Caco-2 (cell line): ENCODE data around the gene MYT1. TPM values are rescaled to one million over a fixed set of nuclear protein-coding genes. Genes with fewer than 3 reads are reported as not detected.

ENCODE experiments used
- BruUV-seq: library from RNA; stranded (reverse); fragments of 400-500 nt; replicated peaks from 2 replicates; lab custom pipeline; 2021; lab: Mats Ljungman, UMichigan
- CTCF ChIA-PET: fragments of 300-600 bp; sonication (Branson Sonifier 250); formaldehyde crosslinking; loops from one replicate; lab custom pipeline; 2022; ENCODE audit warnings: antibody characterized with exemption; lab: Charles Lee
- POLR2A ChIA-PET: fragments of 300-600 bp; sonication (Branson Sonifier 250); formaldehyde crosslinking; loops from one replicate; lab custom pipeline; 2022; ENCODE audit warnings: antibody characterized with exemption; lab: Charles Lee
- DNase-seq, 2 experiments: peaks; one replicate each; pipeline versions ENCODE4 v3.0.0 to v3.0.0-alpha.2; 2020 to 2022
- H3K27me3 ChIP-seq: replicated peaks from 2 replicates; pipeline ENCODE4 v1.6.0; 2011; ENCODE audit warnings: low read length; ENCODE audit not compliant: control insufficient read depth, insufficient read depth
- H3K36me3 ChIP-seq: 2 replicates; pipeline ENCODE4 v1.5.1; 2011; ENCODE audit warnings: low read length; ENCODE audit not compliant: control insufficient read depth, insufficient read depth
- H3K4me1 ChIP-seq: fragments of 250-450 bp; sonication (Bioruptor Pico); 2 replicates; pipeline ENCODE4 v1.5.1; 2020; ENCODE audit warnings: mild to moderate bottlenecking
- H3K4me3 ChIP-seq: 2 replicates; pipeline ENCODE4 v1.5.1; 2011; ENCODE audit warnings: low read depth, mild to moderate bottlenecking, control low read depth, low read length
- H3K9me3 ChIP-seq: fragments of 250-450 bp; sonication (Bioruptor Pico); 2 replicates; pipeline ENCODE4 v1.5.1; 2020; ENCODE audit warnings: mild to moderate bottlenecking, moderate library complexity
- H3K27ac Mint-ChIP-seq: one replicate; pipeline ENCODE4 v1.8.0; 2022; ENCODE audit warnings: mixed read lengths; ENCODE audit not compliant: unreplicated experiment
- H3K27me3 Mint-ChIP-seq: one replicate; pipeline ENCODE4 v1.8.0; 2022; ENCODE audit warnings: mixed read lengths; ENCODE audit not compliant: insufficient read depth, unreplicated experiment
- H3K36me3 Mint-ChIP-seq: one replicate; pipeline ENCODE4 v1.8.0; 2022; ENCODE audit warnings: mild to moderate bottlenecking, mixed read lengths; ENCODE audit not compliant: insufficient read depth, unreplicated experiment
- H3K4me1 Mint-ChIP-seq: one replicate; pipeline ENCODE4 v1.8.0; 2022; ENCODE audit warnings: low read depth, mixed read lengths; ENCODE audit not compliant: unreplicated experiment
- H3K4me3 Mint-ChIP-seq: one replicate; pipeline ENCODE4 v1.8.0; 2022; ENCODE audit warnings: mild to moderate bottlenecking, moderate library complexity, mixed read lengths; ENCODE audit not compliant: unreplicated experiment
- H3K9me3 Mint-ChIP-seq: one replicate; pipeline ENCODE4 v1.8.0; 2022; ENCODE audit warnings: mixed read lengths; ENCODE audit not compliant: unreplicated experiment
- intact Hi-C: fragments of 100-400 bp; cut with micrococcal nuclease; formaldehyde crosslinking; loops from one replicate; pipeline ENCODE4 v1.10.0; 2022; ENCODE audit not compliant: unreplicated experiment
- total RNA-seq: library from RNA; stranded (reverse); gene quantifications from 2 replicates; pipeline ENCODE4 v1.2.3, GENCODE V29; 2022
- TF ChIP-seq, protein P1 (sequence below), 2 experiments: fragments of 200-600 bp in 1 of 2; IDR thresholded peaks; 1 replicate in 1 of 2; 2 replicates in 1 of 2; pipeline versions ENCODE4 v1.5.1 to v1.8.0; 2011 to 2022; ENCODE audit warnings: antibody characterized with exemption in 1 of 2, control low read depth in 1 of 2, inconsistent platforms in 1 of 2, low read depth in 1 of 2, low read length in 1 of 2, mild to moderate bottlenecking in 1 of 2, moderate library complexity in 1 of 2; ENCODE audit not compliant: insufficient read depth in 1 of 2, severe bottlenecking in 1 of 2, unreplicated experiment in 1 of 2

The MYT1 gene
- total RNA-seq, 1 experiment from 2014 or later: 0.25 TPM

DNA sequence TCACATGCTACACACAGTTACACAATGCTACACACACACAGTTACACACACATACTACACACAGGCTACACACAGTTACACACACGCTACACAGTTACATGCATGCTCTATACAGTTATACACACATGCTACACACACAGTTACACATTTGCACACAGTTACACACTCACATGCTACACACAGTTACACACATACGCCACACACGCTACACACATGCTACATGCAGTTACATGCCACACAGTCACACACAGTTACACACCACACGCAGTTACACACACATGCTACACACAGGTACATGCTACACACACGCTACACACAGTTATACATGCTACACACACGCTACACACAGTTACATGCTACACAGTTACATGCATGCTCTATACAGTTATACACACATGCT is 15.6 kb downstream of the MYT1 start:
- intact Hi-C loops: no loop called here
- peaks cover 13% of the 10 kb centered on the region; the same call in 1 of the 2 replicates for H3K9me3 ChIP-seq
- H3K27ac Mint-ChIP-seq: no peak overlapping the region
- H3K4me1 Mint-ChIP-seq: no peaks in the 10 kb centered on the region
- H3K4me3 Mint-ChIP-seq: no peak overlapping the region
- no peaks in the 10 kb centered on the region for H3K36me3 Mint-ChIP-seq
- H3K9me3 Mint-ChIP-seq: peaks cover 21% of the 10 kb centered on the region
- no TSS peak for BruUV-seq
- H3K4me1 ChIP-seq: no peaks in the 10 kb centered on the region
- DNase-seq: no peak
- POLR2A ChIA-PET: no interaction called here
- TF ChIP-seq, protein P1, sequence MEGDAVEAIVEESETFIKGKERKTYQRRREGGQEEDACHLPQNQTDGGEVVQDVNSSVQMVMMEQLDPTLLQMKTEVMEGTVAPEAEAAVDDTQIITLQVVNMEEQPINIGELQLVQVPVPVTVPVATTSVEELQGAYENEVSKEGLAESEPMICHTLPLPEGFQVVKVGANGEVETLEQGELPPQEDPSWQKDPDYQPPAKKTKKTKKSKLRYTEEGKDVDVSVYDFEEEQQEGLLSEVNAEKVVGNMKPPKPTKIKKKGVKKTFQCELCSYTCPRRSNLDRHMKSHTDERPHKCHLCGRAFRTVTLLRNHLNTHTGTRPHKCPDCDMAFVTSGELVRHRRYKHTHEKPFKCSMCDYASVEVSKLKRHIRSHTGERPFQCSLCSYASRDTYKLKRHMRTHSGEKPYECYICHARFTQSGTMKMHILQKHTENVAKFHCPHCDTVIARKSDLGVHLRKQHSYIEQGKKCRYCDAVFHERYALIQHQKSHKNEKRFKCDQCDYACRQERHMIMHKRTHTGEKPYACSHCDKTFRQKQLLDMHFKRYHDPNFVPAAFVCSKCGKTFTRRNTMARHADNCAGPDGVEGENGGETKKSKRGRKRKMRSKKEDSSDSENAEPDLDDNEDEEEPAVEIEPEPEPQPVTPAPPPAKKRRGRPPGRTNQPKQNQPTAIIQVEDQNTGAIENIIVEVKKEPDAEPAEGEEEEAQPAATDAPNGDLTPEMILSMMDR (IDR thresholded peaks at IDR 0.05; ENCODE audit: insufficient read depth in 1 of 2, low read depth in 1 of 2, low read length in 1 of 2, severe bottlenecking in 1 of 2, unreplicated experiment in 1 of 2): no peak
- H3K4me3 ChIP-seq: no peak overlapping the region
- H3K27me3 Mint-ChIP-seq: peaks cover 14% of the 10 kb centered on the region
- no peaks in the 10 kb centered on the region for H3K27me3 ChIP-seq
- no peaks in the 10 kb centered on the region for H3K36me3 ChIP-seq
- CTCF ChIA-PET: no interaction called here

DNA sequence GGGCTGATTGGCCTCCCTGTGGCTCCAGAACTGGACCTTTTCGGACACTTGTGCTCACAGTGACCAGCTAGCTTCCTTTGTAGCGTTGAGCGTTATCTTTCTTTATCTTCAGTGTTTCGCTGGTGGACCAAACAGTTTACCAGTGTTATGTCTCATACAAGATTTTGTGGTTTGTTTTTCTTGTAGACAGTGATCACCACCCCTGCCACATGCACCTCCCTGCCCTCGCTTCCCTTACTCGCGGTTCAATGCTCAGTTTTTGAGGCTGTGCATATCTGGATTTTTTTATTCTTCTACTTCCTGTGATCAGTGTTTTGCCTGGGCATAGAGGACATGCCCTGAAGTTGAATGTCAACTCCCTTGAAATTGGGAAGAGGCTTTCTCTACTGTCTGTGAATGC is 16.4 kb downstream of the MYT1 start:
- BruUV-seq: no TSS peak
- Histone ChIP-seq H3K4me3 (no peak overlapping the region), H3K9me3 (peaks cover 13% of the 10 kb centered on the region; the same call in 1 of the 2 replicates), H3K36me3 (no peaks in the 10 kb centered on the region), H3K27me3 (no peaks in the 10 kb centered on the region), H3K4me1 (no peaks in the 10 kb centered on the region)
- Mint-ChIP-seq H3K27me3 (peaks cover 14% of the 10 kb centered on the region), H3K4me3 (no peak overlapping the region), H3K4me1 (no peaks in the 10 kb centered on the region), H3K36me3 (no peaks in the 10 kb centered on the region), H3K9me3 (peaks cover 28% of the 10 kb centered on the region), H3K27ac (no peak overlapping the region)
- ChIA-PET POLR2A (no interaction called here), CTCF (no interaction called here)
- TF ChIP-seq, protein P1 (IDR thresholded peaks at IDR 0.05; ENCODE audit: insufficient read depth in 1 of 2, low read depth in 1 of 2, low read length in 1 of 2, severe bottlenecking in 1 of 2, unreplicated experiment in 1 of 2): no peak
- no peak for DNase-seq
- intact Hi-C loops: no loop called here

DNA sequence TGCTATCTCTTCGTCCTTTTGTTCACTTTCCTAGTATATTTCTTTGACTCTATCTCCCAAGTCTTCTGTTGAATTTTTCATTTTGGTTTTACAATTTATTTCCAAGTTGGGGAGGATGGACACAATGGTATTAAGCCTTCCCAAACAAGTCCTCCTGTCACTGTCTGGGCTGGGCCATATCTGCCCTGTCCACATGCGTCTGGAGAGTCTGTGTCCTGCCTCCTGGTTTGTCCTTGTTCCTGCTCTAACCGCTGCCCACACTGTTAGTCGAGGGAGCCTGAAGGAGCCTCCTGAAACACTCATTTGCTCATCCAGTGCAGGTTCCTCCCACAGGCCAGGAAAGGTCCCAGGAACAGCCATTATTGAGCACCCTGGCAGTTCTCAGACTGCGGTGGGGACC is 17.1 kb downstream of the MYT1 start:
- CTCF ChIA-PET: no interaction called here
- peaks cover 18% of the 10 kb centered on the region for H3K9me3 ChIP-seq
- peaks cover 11% of the 10 kb centered on the region for H3K27me3 Mint-ChIP-seq
- no peak for DNase-seq
- H3K9me3 Mint-ChIP-seq: peaks cover 28% of the 10 kb centered on the region
- no peak overlapping the region for H3K4me3 ChIP-seq
- no peak overlapping the region for H3K27ac Mint-ChIP-seq
- TF ChIP-seq, protein P1 (IDR thresholded peaks at IDR 0.05; ENCODE audit: insufficient read depth in 1 of 2, low read depth in 1 of 2, low read length in 1 of 2, severe bottlenecking in 1 of 2, unreplicated experiment in 1 of 2): no peak
- H3K36me3 ChIP-seq: no peaks in the 10 kb centered on the region
- POLR2A ChIA-PET: no interaction called here
- BruUV-seq: no TSS peak
- no peak overlapping the region for H3K4me3 Mint-ChIP-seq
- no peaks in the 10 kb centered on the region for H3K4me1 Mint-ChIP-seq
- intact Hi-C loops: no loop called here
- no peaks in the 10 kb centered on the region for H3K36me3 Mint-ChIP-seq
- no peaks in the 10 kb centered on the region for H3K4me1 ChIP-seq
- no peaks in the 10 kb centered on the region for H3K27me3 ChIP-seq
